Right lobe of liver (tissue), 6 donors: ENCODE data around the gene INAFM1. TPM values are rescaled to one million over a fixed set of nuclear protein-coding genes. Genes with fewer than 3 reads are reported as not detected.
"Not testable (repeated sequence)": the region's sequence is repeated elsewhere in the genome, so short reads cannot be mapped to it uniquely, and the experiment has no call there.

Experiments used
- ATAC-seq, 4 donors: fragments of 200-7000 bp; cut with Tn5 transposase; one replicate each; pipeline ENCODE4 v1.9.1; 2020; ENCODE audit warnings: mild to moderate bottlenecking in 4 of 4, moderate library complexity in 4 of 4
- DNase-seq, 3 donors: peaks; one replicate each; pipeline ENCODE4 v3.0.0-alpha.2; 2020
- H3K27ac ChIP-seq, 3 donors: fragments of 200-600 bp; one replicate each; pipeline ENCODE4 v1.8.0; 2022
- H3K27me3 ChIP-seq, 2 donors: fragments of 200-600 bp; one replicate each; pipeline ENCODE4 v1.8.0; 2022
- H3K36me3 ChIP-seq, 4 donors: fragments of 200-600 bp; sonication (generic) in 1 of 4; one replicate each; pipeline versions ENCODE4 v1.5.1 to v1.8.0; 2017 to 2022; ENCODE audit warnings: control low read depth in 1 of 4
- H3K4me1 ChIP-seq, 4 donors: fragments of 200-600 bp; sonication (generic) in 1 of 4; one replicate each; pipeline versions ENCODE4 v1.5.1 to v1.8.0; 2017 to 2022; ENCODE audit warnings: control low read depth in 1 of 4
- H3K4me3 ChIP-seq, 3 donors: fragments of 200-600 bp; one replicate each; pipeline ENCODE4 v1.8.0; 2022
- H3K9me3 ChIP-seq, 4 donors: fragments of 200-600 bp; sonication (generic) in 1 of 4; one replicate each; pipeline versions ENCODE4 v1.5.1 to v1.8.0; 2017 to 2022; ENCODE audit warnings: control low read depth in 1 of 4
- POLR2A ChIP-seq: fragments of 450-650 bp; IDR thresholded peaks from one replicate; pipeline ENCODE4 v1.6.1; 2017; ENCODE audit warnings: antibody characterized with exemption, mild to moderate bottlenecking
- WGBS: methylation state at CpG from one replicate; pipeline ENCODE4 v1.1.6; 2018; ENCODE audit warnings: low coverage, low lambda C conversion rate; ENCODE audit not compliant: insufficient coverage; ENCODE audit errors: missing lambda C conversion rate; 5-methylcytosine and 5-hydroxymethylcytosine counted together
- intact Hi-C, 2 donors: fragments of 100-400 bp; cut with DNase I; formaldehyde crosslinking; loops; one replicate each; pipeline versions ENCODE4 v1.11.2 to v1.14.1; 2022
- total RNA-seq, 6 experiments: library from RNA; depleted of rRNA in 2 of 6; stranded (reverse); fragments of >200 nt in 2 of 6; fragmentation: NEBNext Ultra II Directional in 3 of 6; extraction: Animal tissue kit (Norgen Biotek cat#: 25700) in 3 of 6; gene quantifications; one replicate each; pipeline versions ENCODE4 v1.1.0 to v1.2.4, GENCODE V29; 2016 to 2023
- TF ChIP-seq, protein P1 (sequence below), 4 donors: fragments of 200-600 bp in 3 of 4; fragments of 450-650 bp in 1 of 4; IDR thresholded peaks; one replicate each; pipeline versions ENCODE4 v1.5.1 to v1.8.0; 2016 to 2022; ENCODE audit warnings: antibody characterized with exemption in 4 of 4, mild to moderate bottlenecking in 2 of 4
- donor health status: DM: no; HTN: yes; CAD: no.
- donor health status: DM: no; HTN: no; CAD: no.
- donor health status: DM: no; HTN: no; CAD: no.
- donor health status: DM: no; HTN: yes; CAD: no.
- donor health status: DM: no; HTN: yes; CAD: no.

Gene INAFM1
- total RNA-seq, 6 experiments from 2014 or later: 2.2 to 5.8 (median 4.4) TPM

DNA sequence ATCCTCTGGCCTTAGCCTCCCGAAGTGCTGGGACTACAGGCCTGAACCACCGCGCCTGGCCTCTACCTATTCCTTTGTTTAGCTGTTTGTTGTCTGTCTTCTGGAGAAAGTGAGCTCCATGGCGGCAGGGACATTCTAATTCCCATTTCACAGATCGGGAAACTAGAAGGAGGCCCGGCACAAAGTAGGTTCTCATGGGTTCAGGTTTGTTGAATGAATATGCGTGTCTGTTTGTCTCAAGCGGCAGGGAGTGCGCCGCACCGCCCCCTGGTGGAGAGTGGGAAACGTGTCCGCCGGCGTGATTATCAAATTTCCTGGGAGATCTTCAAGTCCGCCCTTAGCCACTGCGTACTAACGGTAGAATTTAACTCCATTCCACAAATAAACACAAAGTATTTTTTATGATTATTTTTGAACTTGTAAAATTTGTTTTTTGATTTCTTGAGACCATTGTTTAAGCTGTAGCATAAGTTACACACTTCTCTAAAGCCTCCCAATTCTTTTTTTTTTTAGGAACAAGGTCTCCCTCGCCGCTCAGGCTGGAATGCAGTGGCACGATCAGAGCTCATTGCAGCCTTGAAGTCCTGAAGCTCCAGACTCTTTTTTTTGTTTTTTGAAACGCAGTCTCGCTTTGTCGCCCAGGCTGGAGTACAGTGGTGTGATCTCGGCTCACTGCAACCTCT, 27.2 kb upstream of the INAFM1 start:
- no peaks in the 10 kb centered on the region for H3K9me3 ChIP-seq
- H3K4me1 ChIP-seq: peaks cover 0 to 12% (median 0%) of the 10 kb centered on the region in 4 donors
- 10% methylated on average over 20 of the region's 25 CpGs for WGBS
- H3K4me3 ChIP-seq: no peak overlapping the region
- no peak overlapping the region for H3K27ac ChIP-seq
- ATAC-seq (peak; percentile 24 to 56 (median 33)), DNase-seq (peak; percentile 77 to 79 (median 78))
- TF ChIP-seq, protein P1, sequence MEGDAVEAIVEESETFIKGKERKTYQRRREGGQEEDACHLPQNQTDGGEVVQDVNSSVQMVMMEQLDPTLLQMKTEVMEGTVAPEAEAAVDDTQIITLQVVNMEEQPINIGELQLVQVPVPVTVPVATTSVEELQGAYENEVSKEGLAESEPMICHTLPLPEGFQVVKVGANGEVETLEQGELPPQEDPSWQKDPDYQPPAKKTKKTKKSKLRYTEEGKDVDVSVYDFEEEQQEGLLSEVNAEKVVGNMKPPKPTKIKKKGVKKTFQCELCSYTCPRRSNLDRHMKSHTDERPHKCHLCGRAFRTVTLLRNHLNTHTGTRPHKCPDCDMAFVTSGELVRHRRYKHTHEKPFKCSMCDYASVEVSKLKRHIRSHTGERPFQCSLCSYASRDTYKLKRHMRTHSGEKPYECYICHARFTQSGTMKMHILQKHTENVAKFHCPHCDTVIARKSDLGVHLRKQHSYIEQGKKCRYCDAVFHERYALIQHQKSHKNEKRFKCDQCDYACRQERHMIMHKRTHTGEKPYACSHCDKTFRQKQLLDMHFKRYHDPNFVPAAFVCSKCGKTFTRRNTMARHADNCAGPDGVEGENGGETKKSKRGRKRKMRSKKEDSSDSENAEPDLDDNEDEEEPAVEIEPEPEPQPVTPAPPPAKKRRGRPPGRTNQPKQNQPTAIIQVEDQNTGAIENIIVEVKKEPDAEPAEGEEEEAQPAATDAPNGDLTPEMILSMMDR (IDR thresholded peaks at IDR 0.05): peak; percentile 81 to 96 (median 89)
- TF ChIP-seq POLR2A: no peak
- intact Hi-C loops: loop anchor here (5.0 to 10.0 kb wide), 3 partner anchors 40 to 103 kb away; no protein-coding TSS in a partner anchor
- no peaks in the 10 kb centered on the region for H3K27me3 ChIP-seq
- H3K36me3 ChIP-seq: no peaks in the 10 kb centered on the region

DNA sequence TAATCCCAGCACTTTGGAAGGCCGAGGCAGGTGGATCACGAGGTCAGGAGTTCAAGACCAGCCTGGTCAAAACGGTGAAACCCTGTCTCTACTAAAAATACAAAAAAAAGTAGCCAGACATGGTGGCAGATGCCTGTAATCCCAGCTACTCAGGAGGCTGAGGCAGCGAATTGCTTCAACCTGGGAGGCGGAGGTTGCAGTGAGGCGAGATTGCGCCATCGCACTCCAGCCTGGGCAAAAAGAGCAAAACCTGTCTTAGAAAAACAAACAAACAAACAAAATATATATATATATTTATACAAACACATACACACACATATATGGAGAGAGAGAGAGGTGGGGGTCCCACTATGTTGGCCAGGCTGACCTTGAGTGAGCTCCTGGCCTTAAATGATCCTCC, 21.7 kb upstream of the INAFM1 start:
- H3K36me3 ChIP-seq, H3K4me3 ChIP-seq, H3K9me3 ChIP-seq, H3K27me3 ChIP-seq, intact Hi-C loops, H3K27ac ChIP-seq, H3K4me1 ChIP-seq, ATAC-seq, DNase-seq: not testable (repeated sequence)
- WGBS: 85% methylated on average over 8 of the region's 8 CpGs

DNA sequence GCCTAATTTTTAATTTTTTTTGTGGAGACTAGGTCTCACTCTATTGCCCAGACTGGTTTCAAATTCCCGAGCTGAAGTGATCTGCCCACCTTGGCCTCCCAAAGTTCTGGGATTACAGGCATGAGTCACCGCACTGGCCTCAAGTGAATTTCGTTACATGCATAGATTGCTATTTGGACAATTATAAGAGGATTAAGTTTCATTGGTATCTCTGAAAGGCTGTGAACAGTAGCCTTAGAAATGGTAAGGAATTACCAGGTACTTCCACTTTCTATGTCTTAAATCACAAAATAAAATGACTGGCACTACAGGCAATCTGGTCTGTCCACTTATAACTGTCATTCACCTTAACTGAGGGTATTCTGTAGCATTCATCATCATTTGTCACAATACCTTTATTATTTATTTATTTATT, 21.2 kb upstream of the INAFM1 start:
- Histone ChIP-seq H3K27me3 (no peaks in the 10 kb centered on the region), H3K4me3 (no peak overlapping the region), H3K27ac (no peak overlapping the region), H3K9me3 (no peaks in the 10 kb centered on the region), H3K4me1 (peaks cover 0 to 10% (median 6%) of the 10 kb centered on the region in 4 donors), H3K36me3 (peaks cover 0 to 3% (median under 1%) of the 10 kb centered on the region in 4 donors)
- ATAC-seq (no peak), DNase-seq (no peak)
- intact Hi-C loops: no loop called here
- 81% methylated on average over 3 of the region's 3 CpGs for WGBS
- TF ChIP-seq, protein P1 (IDR thresholded peaks at IDR 0.05): no peak
- TF ChIP-seq POLR2A: no peak

DNA sequence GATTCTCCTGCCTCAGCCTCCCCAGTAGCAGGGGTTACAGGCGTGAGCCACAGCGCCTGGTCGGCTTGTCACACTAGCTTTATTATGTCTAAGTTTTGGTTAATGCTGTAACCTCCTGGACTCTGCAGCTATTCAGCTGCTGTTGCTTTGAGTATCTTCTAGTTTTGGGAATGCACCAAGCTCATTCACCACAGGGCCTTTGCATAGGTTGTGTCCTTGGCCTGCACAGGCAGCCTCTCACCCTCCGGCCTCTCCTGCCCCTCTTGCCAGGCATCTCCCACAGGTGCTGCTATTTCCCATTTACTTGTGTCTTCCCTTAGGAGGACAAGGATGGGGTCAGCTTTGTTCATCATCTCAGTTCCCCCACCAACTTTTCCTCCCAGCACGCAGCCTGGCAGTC, 20.7 kb upstream of the INAFM1 start:
- Histone ChIP-seq H3K36me3 (peaks cover 0 to 8% (median 3%) of the 10 kb centered on the region in 4 donors), H3K27ac (no peak overlapping the region), H3K4me3 (no peak overlapping the region), H3K4me1 (peaks cover 0 to 14% (median 11%) of the 10 kb centered on the region in 4 donors), H3K9me3 (no peaks in the 10 kb centered on the region), H3K27me3 (no peaks in the 10 kb centered on the region)
- intact Hi-C loops: no loop called here
- ATAC-seq (no peak), DNase-seq (no peak)
- TF ChIP-seq, protein P1 (IDR thresholded peaks at IDR 0.05): no peak
- TF ChIP-seq POLR2A: no peak
- 91% methylated on average over 4 of the region's 5 CpGs for WGBS

DNA sequence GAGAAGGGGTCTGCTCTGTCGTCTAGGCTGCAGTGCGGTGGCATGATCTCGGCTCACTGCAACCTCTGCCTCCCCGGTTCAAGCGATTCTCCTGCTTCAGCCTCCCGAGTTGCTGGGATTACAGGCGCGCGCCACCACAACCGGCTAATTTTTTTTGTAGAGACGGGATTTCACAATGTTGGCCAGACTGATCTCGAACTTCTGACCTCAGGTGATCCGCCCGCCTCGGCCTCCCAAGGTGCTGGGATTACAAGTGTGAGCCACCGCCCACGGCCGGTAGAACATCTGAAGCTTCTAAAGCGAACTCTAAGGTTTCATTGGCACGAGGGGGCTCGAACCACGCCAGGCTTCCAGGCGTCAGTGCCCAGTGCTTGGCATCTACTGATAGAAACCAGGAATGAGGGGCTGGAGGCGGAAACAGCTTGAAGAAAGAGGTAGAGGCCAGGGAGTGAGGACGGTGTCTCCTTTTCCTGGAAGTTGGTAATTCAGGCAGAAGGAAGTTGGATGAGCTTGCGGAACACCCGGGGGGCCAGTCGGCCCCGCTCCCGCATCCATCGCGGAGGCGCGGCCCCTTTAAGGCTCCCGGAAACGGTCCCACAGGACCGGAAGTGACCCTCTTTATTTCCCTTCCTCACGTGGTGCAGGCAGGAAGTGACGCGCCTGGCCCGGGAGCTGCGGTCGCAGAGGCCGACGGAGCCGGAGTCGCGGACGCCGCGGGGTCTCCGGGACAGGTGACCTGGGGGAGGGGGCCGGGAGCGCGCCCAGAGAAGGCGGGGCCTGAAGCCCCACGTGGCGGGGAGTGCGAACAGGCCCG, 18.6 kb upstream of the INAFM1 start, which contains the start of gene CCDC9:
Gene CCDC9, plus strand, starts transcription at position 647 of the 814 bp plus-strand sequence. CDS start 1,876 bp downstream, outside the sequence.
- peaks cover 0 to 27% (median 12%) of the 10 kb centered on the region in 4 donors for H3K36me3 ChIP-seq
- intact Hi-C loops: no loop called here
- DNase-seq (peak; percentile 97 to 98 (median 98)), ATAC-seq (peak; percentile 41 to 55 (median 53))
- 36% methylated on average over 22 of the region's 60 CpGs for WGBS
- H3K27me3 ChIP-seq: no peaks in the 10 kb centered on the region
- peaks cover 0 to 17% (median 12%) of the 10 kb centered on the region in 4 donors for H3K4me1 ChIP-seq
- H3K9me3 ChIP-seq: no peaks in the 10 kb centered on the region
- peak within 1 kb of the TSS; percentile 43 to 62 (median 58) for H3K4me3 ChIP-seq
- peak; percentile 92 for TF ChIP-seq POLR2A
- TF ChIP-seq, protein P1 (IDR thresholded peaks at IDR 0.05): no peak
- peak within 1 kb of the TSS; percentile 86 to 88 (median 87) for H3K27ac ChIP-seq
